ENCODE results near the gene KRTAP1-1. TPM values are rescaled to one million over a fixed set of nuclear protein-coding genes. Genes with fewer than 3 reads are reported as not detected.

KRTAP1-1 gene
- total and polyA plus RNA-seq, 5 experiments from 2014 or later = not detected

GRCh38 chr17:41016578-41017215 is 24.6 kb downstream of the KRTAP1-1 start:
- H3K36me3 Mint-ChIP-seq = peaks cover 0 to 5% (median 0%) of the 10 kb centered on the region in 3 donors
- peaks cover 0 to 5% (median 0%) of the 10 kb centered on the region in 9 donors for H3K9me3 Mint-ChIP-seq
- H3K27ac Mint-ChIP-seq = no peak overlapping the region
- ATAC-seq (no peak), DNase-seq (no peak)
- POLR2A ChIA-PET = no interaction called here
- no peak overlapping the region for H3K4me3 Mint-ChIP-seq
- H3K27me3 Mint-ChIP-seq = peaks cover 0 to 10% (median 2%) of the 10 kb centered on the region in 5 donors
- no peaks in the 10 kb centered on the region for H3K4me1 Mint-ChIP-seq

GRCh38 chr17:41015454-41015853 is 25.8 kb downstream of the KRTAP1-1 start:
- DNase-seq = no peak
- POLR2A ChIA-PET = no interaction called here
- no peaks in the 10 kb centered on the region for H3K9me3 Mint-ChIP-seq
- no peaks in the 10 kb centered on the region for H3K4me1 Mint-ChIP-seq
- no peak overlapping the region for H3K27ac Mint-ChIP-seq
- no peaks in the 10 kb centered on the region for H3K36me3 Mint-ChIP-seq
- peaks cover 0 to 10% (median 2%) of the 10 kb centered on the region in 5 donors for H3K27me3 Mint-ChIP-seq
- no peak overlapping the region for H3K4me3 Mint-ChIP-seq
- no peak for ATAC-seq

GRCh38 chr17:41013606-41014005 is 27.6 kb downstream of the KRTAP1-1 start:
- Mint-ChIP-seq H3K27ac (no peak overlapping the region), H3K9me3 (no peaks in the 10 kb centered on the region), H3K36me3 (no peaks in the 10 kb centered on the region), H3K4me3 (no peak overlapping the region), H3K27me3 (peaks cover 0 to 10% (median 2%) of the 10 kb centered on the region in 5 donors), H3K4me1 (no peaks in the 10 kb centered on the region)
- ATAC-seq = no peak
- POLR2A ChIA-PET = no interaction called here
- DNase-seq = no peak

GRCh38 chr17:41013181-41013580 is 28.1 kb downstream of the KRTAP1-1 start:
- Mint-ChIP-seq H3K4me1 (no peaks in the 10 kb centered on the region), H3K4me3 (no peak overlapping the region), H3K36me3 (no peaks in the 10 kb centered on the region), H3K27me3 (peaks cover 0 to 10% (median 2%) of the 10 kb centered on the region in 5 donors), H3K27ac (no peak overlapping the region), H3K9me3 (no peaks in the 10 kb centered on the region)
- POLR2A ChIA-PET = no interaction called here
- DNase-seq = no peak
- no peak for ATAC-seq

GRCh38 chr17:41012326-41013120 is 28.7 kb downstream of the KRTAP1-1 start:
- H3K9me3 Mint-ChIP-seq = no peaks in the 10 kb centered on the region
- POLR2A ChIA-PET = no interaction called here
- H3K4me3 Mint-ChIP-seq = no peak overlapping the region
- no peak for DNase-seq
- no peaks in the 10 kb centered on the region for H3K4me1 Mint-ChIP-seq
- no peak overlapping the region for H3K27ac Mint-ChIP-seq
- no peak for ATAC-seq
- no peaks in the 10 kb centered on the region for H3K36me3 Mint-ChIP-seq
- H3K27me3 Mint-ChIP-seq = peaks cover 0 to 10% (median 2%) of the 10 kb centered on the region in 5 donors

- Mint-ChIP-seq H3K4me3 (no peak overlapping the region), H3K9me3 (no peaks in the 10 kb centered on the region), H3K36me3 (no peaks in the 10 kb centered on the region), H3K27ac (no peak overlapping the region), H3K4me1 (no peaks in the 10 kb centered on the region), H3K27me3 (peaks cover 0 to under 1% (median 0%) of the 10 kb centered on the region in 5 donors)
- POLR2A ChIA-PET = no interaction called here
- no peak for DNase-seq
- no peak for ATAC-seq
Measured at GRCh38 chr17:41010441-41010840, 30.8 kb downstream of the KRTAP1-1 start.

- no peaks in the 10 kb centered on the region for H3K36me3 Mint-ChIP-seq
- no peak for DNase-seq
- POLR2A ChIA-PET = interaction anchor here (0.6 kb wide), 1 partner anchor 472 kb away, joined by 4 read pairs; no protein-coding TSS in a partner anchor
- H3K27me3 Mint-ChIP-seq = no peaks in the 10 kb centered on the region
- H3K4me1 Mint-ChIP-seq = no peaks in the 10 kb centered on the region
- H3K27ac Mint-ChIP-seq = no peak overlapping the region
- no peak for ATAC-seq
- no peak overlapping the region for H3K4me3 Mint-ChIP-seq
- no peaks in the 10 kb centered on the region for H3K9me3 Mint-ChIP-seq
Measured at GRCh38 chr17:41009936-41010335, 31.3 kb downstream of the KRTAP1-1 start.

- DNase-seq = no peak
- H3K9me3 Mint-ChIP-seq = no peaks in the 10 kb centered on the region
- no peak overlapping the region for H3K27ac Mint-ChIP-seq
Measured at GRCh38 chr17:41009301-41009760, 31.9 kb downstream of the KRTAP1-1 start.

GRCh38 chr17:41008811-41009210 is 32.4 kb downstream of the KRTAP1-1 start, which contains the start of gene KRTAP3-1:
Gene KRTAP3-1, minus strand, starts transcription at chr17:41009128. Its CDS starts 54 bp downstream, at chr17:41009074.
- POLR2A ChIA-PET = no interaction called here
- no peak within 1 kb of the TSS for H3K27ac Mint-ChIP-seq

More at GRCh38 chr17:41009301-41009760, 31.9 kb downstream of the KRTAP1-1 start:
- H3K36me3 Mint-ChIP-seq = no peaks in the 10 kb centered on the region
- H3K4me3 Mint-ChIP-seq = no peak overlapping the region
- H3K4me1 Mint-ChIP-seq = no peaks in the 10 kb centered on the region
- POLR2A ChIA-PET = interaction anchor here (0.6 kb wide), 1 partner anchor 472 kb away, joined by 4 read pairs; no protein-coding TSS in a partner anchor
- no peak for ATAC-seq
- no peaks in the 10 kb centered on the region for H3K27me3 Mint-ChIP-seq

GRCh38 chr17:41004397-41004796 is 36.9 kb downstream of the KRTAP1-1 start:
- Mint-ChIP-seq H3K9me3 (no peaks in the 10 kb centered on the region), H3K27me3 (peaks cover 2 to 19% (median 6%) of the 10 kb centered on the region in 5 donors), H3K4me1 (no peaks in the 10 kb centered on the region), H3K4me3 (no peak overlapping the region), H3K27ac (no peak overlapping the region), H3K36me3 (no peaks in the 10 kb centered on the region)
- POLR2A ChIA-PET = no interaction called here
- DNase-seq (no peak), ATAC-seq (no peak)

More at GRCh38 chr17:41008811-41009210, 32.4 kb downstream of the KRTAP1-1 start, which contains the start of gene KRTAP3-1:
- Mint-ChIP-seq H3K36me3 (no peaks in the 10 kb centered on the region), H3K27me3 (peaks cover 0 to 2% (median 0%) of the 10 kb centered on the region in 5 donors), H3K4me1 (no peaks in the 10 kb centered on the region), H3K9me3 (no peaks in the 10 kb centered on the region), H3K4me3 (no peak within 1 kb of the TSS)
- no peak for ATAC-seq
- DNase-seq = no peak

GRCh38 chr17:41003926-41004325 is 37.3 kb downstream of the KRTAP1-1 start:
- POLR2A ChIA-PET = no interaction called here
- H3K4me3 Mint-ChIP-seq = no peak overlapping the region
- peaks cover 3 to 22% (median 8%) of the 10 kb centered on the region in 5 donors for H3K27me3 Mint-ChIP-seq
- H3K9me3 Mint-ChIP-seq = no peaks in the 10 kb centered on the region
- no peak overlapping the region for H3K27ac Mint-ChIP-seq
- no peaks in the 10 kb centered on the region for H3K4me1 Mint-ChIP-seq
- no peak for ATAC-seq
- no peak for DNase-seq
- H3K36me3 Mint-ChIP-seq = no peaks in the 10 kb centered on the region

GRCh38 chr17:41002814-41003213 is 38.4 kb downstream of the KRTAP1-1 start:
- H3K27ac Mint-ChIP-seq = no peak overlapping the region
- H3K36me3 Mint-ChIP-seq = no peaks in the 10 kb centered on the region
- ATAC-seq (no peak), DNase-seq (no peak)
- H3K27me3 Mint-ChIP-seq = peaks cover 9 to 26% (median 14%) of the 10 kb centered on the region in 5 donors
- H3K4me1 Mint-ChIP-seq = no peaks in the 10 kb centered on the region
- POLR2A ChIA-PET = no interaction called here
- no peak overlapping the region for H3K4me3 Mint-ChIP-seq
- no peaks in the 10 kb centered on the region for H3K9me3 Mint-ChIP-seq

GRCh38 chr17:41001795-41002194 is 39.5 kb downstream of the KRTAP1-1 start:
- no peaks in the 10 kb centered on the region for H3K36me3 Mint-ChIP-seq
- no peaks in the 10 kb centered on the region for H3K4me1 Mint-ChIP-seq
- no peak for ATAC-seq
- no peaks in the 10 kb centered on the region for H3K9me3 Mint-ChIP-seq
- H3K4me3 Mint-ChIP-seq = no peak overlapping the region
- POLR2A ChIA-PET = no interaction called here
- peaks cover 15 to 35% (median 24%) of the 10 kb centered on the region in 5 donors for H3K27me3 Mint-ChIP-seq
- no peak overlapping the region for H3K27ac Mint-ChIP-seq
- no peak for DNase-seq
